Loucy (cell line): ENCODE results near the gene DMBT1.

Experiments
- H2AFZ ChIP-seq: fragments of 200-600 bp; sonication (generic); 2 replicates; pipeline ENCODE4 v1.6.0; 2016; ENCODE audit warnings: antibody characterized with exemption, mild to moderate bottlenecking, low read length, moderate library complexity
- H3F3A ChIP-seq: fragments of 200-600 bp; 2 replicates; pipeline ENCODE4 v1.6.0; 2016; ENCODE audit warnings: antibody characterized with exemption, low read depth, mild to moderate bottlenecking
- H3K27me3 ChIP-seq: fragments of 200-600 bp; sonication (generic); 2 replicates; pipeline ENCODE4 v1.6.1; 2014; ENCODE audit warnings: low read length, mild to moderate bottlenecking; ENCODE audit not compliant: insufficient read depth, poor library complexity, severe bottlenecking
- H3K36me3 ChIP-seq: fragments of 200-600 bp; sonication (generic); 2 replicates; pipeline ENCODE4 v1.6.1; 2016; ENCODE audit warnings: low read length; ENCODE audit not compliant: insufficient read depth
- H3K4me1 ChIP-seq: fragments of 200-600 bp; sonication (generic); 2 replicates; pipeline ENCODE4 v1.5.1; 2014; ENCODE audit warnings: low read length, mild to moderate bottlenecking; ENCODE audit not compliant: insufficient read depth, poor library complexity, severe bottlenecking
- H3K4me2 ChIP-seq: fragments of 200-600 bp; sonication (generic); 2 replicates; pipeline ENCODE4 v1.6.0; 2014; ENCODE audit warnings: antibody characterized with exemption, low read length, low read depth, mild to moderate bottlenecking; ENCODE audit not compliant: poor library complexity, severe bottlenecking
- H3K4me3 ChIP-seq: fragments of 200-600 bp; sonication (generic); 2 replicates; pipeline ENCODE4 v1.5.1; 2014; ENCODE audit warnings: low read length, mild to moderate bottlenecking, mixed read lengths; ENCODE audit not compliant: poor library complexity, severe bottlenecking
- H3K79me2 ChIP-seq: fragments of 200-600 bp; sonication (generic); 2 replicates; pipeline ENCODE4 v1.6.1; 2014; ENCODE audit warnings: low read length; ENCODE audit not compliant: insufficient read depth
- H3K9ac ChIP-seq: fragments of 200-600 bp; sonication (generic); 2 replicates; pipeline ENCODE4 v1.6.0; 2014; ENCODE audit warnings: mild to moderate bottlenecking, low read depth, low read length, moderate library complexity; ENCODE audit not compliant: poor library complexity, severe bottlenecking
- H3K9me2 ChIP-seq: fragments of 200-600 bp; sonication (generic); replicated peaks from 2 replicates; pipeline ENCODE4 v1.6.1; 2016; ENCODE audit warnings: low read depth, low read length, mixed read lengths
- H3K9me3 ChIP-seq: fragments of 200-600 bp; sonication (generic); 2 replicates; pipeline ENCODE4 v1.6.1; 2014; ENCODE audit warnings: mild to moderate bottlenecking, antibody characterized with exemption, low read length, low read depth; ENCODE audit not compliant: insufficient read depth
- H4K20me1 ChIP-seq: fragments of 200-600 bp; sonication (generic); 2 replicates; pipeline ENCODE4 v1.6.0; 2014; ENCODE audit warnings: antibody characterized with exemption, low read length, mild to moderate bottlenecking; ENCODE audit not compliant: insufficient read depth, poor library complexity, severe bottlenecking
- CTCF ChIP-seq: fragments of 200-600 bp; sonication (generic); conservative IDR thresholded peaks from 2 replicates; pipeline ENCODE4 v1.5.1; 2014; ENCODE audit warnings: mild to moderate bottlenecking, antibody characterized with exemption, low read length
- EZH2phosphoT487 ChIP-seq: fragments of 200-600 bp; IDR thresholded peaks from 2 replicates; pipeline ENCODE4 v1.6.1; 2018; ENCODE audit warnings: antibody characterized with exemption, mild to moderate bottlenecking, moderate library complexity, borderline replicate concordance

Gene DMBT1

GRCh38 chr10:122656741-122657140 is 96.2 kb downstream of the DMBT1 start:
- no peaks in the 10 kb centered on the region for H3K36me3 ChIP-seq
- no peaks in the 10 kb centered on the region for H4K20me1 ChIP-seq
- H3K27me3 ChIP-seq: no peaks in the 10 kb centered on the region
- TF ChIP-seq CTCF: no peak
- no peaks in the 10 kb centered on the region for H3K9me2 ChIP-seq
- H3K4me2 ChIP-seq: no peak overlapping the region
- H3K79me2 ChIP-seq: no peaks in the 10 kb centered on the region
- H3K4me3 ChIP-seq: no peak overlapping the region
- H2AFZ ChIP-seq: no peak overlapping the region
- no peaks in the 10 kb centered on the region for H3K4me1 ChIP-seq
- no peak overlapping the region for H3K9ac ChIP-seq
- H3K9me3 ChIP-seq: no peaks in the 10 kb centered on the region
- H3F3A ChIP-seq: no peaks in the 10 kb centered on the region

- no peaks in the 10 kb centered on the region for H3K79me2 ChIP-seq
- no peak overlapping the region for H2AFZ ChIP-seq
- no peaks in the 10 kb centered on the region for H3K4me1 ChIP-seq
- no peaks in the 10 kb centered on the region for H4K20me1 ChIP-seq
- H3K9ac ChIP-seq: no peak overlapping the region
- H3K4me3 ChIP-seq: no peak overlapping the region
- H3K27me3 ChIP-seq: no peaks in the 10 kb centered on the region
- H3K4me2 ChIP-seq: no peak overlapping the region
- H3K9me3 ChIP-seq: no peaks in the 10 kb centered on the region
- H3K9me2 ChIP-seq: no peaks in the 10 kb centered on the region
- TF ChIP-seq EZH2phosphoT487 (no peak), CTCF (no peak)
- no peaks in the 10 kb centered on the region for H3K36me3 ChIP-seq
- no peaks in the 10 kb centered on the region for H3F3A ChIP-seq
Observed at GRCh38 chr10:122657255-122657654, 96.7 kb downstream of the DMBT1 start.

GRCh38 chr10:122657729-122658128 is 97.2 kb downstream of the DMBT1 start:
- Histone ChIP-seq H3K36me3 (no peaks in the 10 kb centered on the region), H3K27me3 (no peaks in the 10 kb centered on the region), H3K9ac (no peak overlapping the region), H4K20me1 (no peaks in the 10 kb centered on the region), H3K4me3 (no peak overlapping the region), H3K79me2 (no peaks in the 10 kb centered on the region), H3K9me3 (no peaks in the 10 kb centered on the region), H3F3A (no peaks in the 10 kb centered on the region), H3K4me2 (no peak overlapping the region), H2AFZ (no peak overlapping the region), H3K9me2 (no peaks in the 10 kb centered on the region), H3K4me1 (no peaks in the 10 kb centered on the region)
- TF ChIP-seq EZH2phosphoT487: no peak
- no peak for TF ChIP-seq CTCF
